Spinal cord (tissue), 10 donors: ENCODE measurements around the gene ANKRD49. TPM values are rescaled to one million over a fixed set of nuclear protein-coding genes. Genes with fewer than 3 reads are reported as not detected.

Experiments
- DNase-seq, 6 donors: peaks; one replicate each; pipeline versions ENCODE4 v3.0.0 to v3.0.0-alpha.2; 2013 to 2015; ENCODE audit warnings: low spot score in 6 of 6, low read depth in 4 of 6
- H3K27ac ChIP-seq: one replicate; pipeline ENCODE4 v1.5.1; 2013; ENCODE audit warnings: low read depth, low read length, control low read depth
- H3K27me3 ChIP-seq: one replicate; pipeline ENCODE4 v1.6.1; 2013; ENCODE audit warnings: low read length; ENCODE audit not compliant: control insufficient read depth, insufficient read depth
- H3K36me3 ChIP-seq: one replicate; pipeline ENCODE4 v1.6.1; 2013; ENCODE audit warnings: low read length; ENCODE audit not compliant: control insufficient read depth, insufficient read depth
- H3K4me1 ChIP-seq: one replicate; pipeline ENCODE4 v1.6.1; 2013; ENCODE audit warnings: low read length; ENCODE audit not compliant: control insufficient read depth, insufficient read depth
- H3K4me3 ChIP-seq: one replicate; pipeline ENCODE4 v1.5.1; 2013; ENCODE audit warnings: low read depth, low read length, control low read depth
- H3K9me3 ChIP-seq: one replicate; pipeline ENCODE4 v1.6.1; 2013; ENCODE audit warnings: low read length; ENCODE audit not compliant: control insufficient read depth, insufficient read depth
- WGBS: methylation state at CpG from one replicate; pipeline ENCODE4 v1.1.5; 2013; ENCODE audit warnings: missing lambda C conversion rate; ENCODE audit not compliant: insufficient coverage; 5-methylcytosine and 5-hydroxymethylcytosine counted together
- polyA plus RNA-seq, 2 donors: library from polyadenylated mRNA; unstranded; fragments of 120-200 nt; gene quantifications; one replicate each; pipeline ENCODE4 v1.2.1, GENCODE V29; 2013; ENCODE audit not compliant: insufficient read length in 2 of 2
- total RNA-seq, 2 donors: library from RNA; depleted of rRNA in 1 of 2; stranded (reverse); fragments of 120-200 nt in 1 of 2; fragments of >200 nt in 1 of 2; gene quantifications; one replicate each; pipeline versions ENCODE4 v1.2.3 to v1.2.4, GENCODE V29; 2013 to 2014
- donor health status: healthy.

Gene ANKRD49
- total and polyA plus RNA-seq, 4 donors, result 11.2 to 21.5 (median 16.1) TPM

DNA sequence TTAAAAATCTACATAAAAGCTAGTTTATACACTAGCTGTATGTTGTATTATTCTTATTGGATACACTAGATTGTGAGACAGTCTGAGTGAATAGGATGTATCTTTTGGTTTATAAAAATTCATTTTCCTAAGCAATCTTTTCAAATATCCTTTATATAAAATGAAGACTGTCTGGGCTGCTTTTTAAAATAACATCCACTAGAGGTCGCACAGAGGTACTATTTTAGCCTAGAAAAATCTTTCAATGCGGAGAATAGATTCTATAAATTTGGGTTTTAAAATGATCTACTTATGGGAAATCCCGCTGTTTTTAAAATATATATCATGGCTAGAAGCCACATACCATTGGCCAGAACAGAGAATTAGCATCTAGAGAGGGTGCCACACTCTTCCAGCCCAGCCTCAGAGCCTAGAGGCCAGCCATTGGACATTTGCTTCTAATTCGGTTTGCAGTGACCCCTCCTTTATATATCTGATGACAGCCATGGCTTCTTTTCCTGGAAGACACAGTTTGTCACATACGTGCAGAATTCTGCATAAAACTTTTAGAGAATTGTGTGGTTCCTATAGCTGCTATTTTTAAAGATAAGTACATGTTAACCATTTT lies 25.8 kb downstream of the ANKRD49 start:
- no peaks in the 10 kb centered on the region for H3K27me3 ChIP-seq
- no peaks in the 10 kb centered on the region for H3K9me3 ChIP-seq
- WGBS, result 40% methylated on average over 1 of the region's 5 CpGs
- H3K36me3 ChIP-seq, result no peaks in the 10 kb centered on the region
- no peaks in the 10 kb centered on the region for H3K4me1 ChIP-seq
- peak in 5 of 6 donors; percentile 30 to 89 (median 42) for DNase-seq
- no peak overlapping the region for H3K27ac ChIP-seq
- H3K4me3 ChIP-seq, result no peak overlapping the region

DNA sequence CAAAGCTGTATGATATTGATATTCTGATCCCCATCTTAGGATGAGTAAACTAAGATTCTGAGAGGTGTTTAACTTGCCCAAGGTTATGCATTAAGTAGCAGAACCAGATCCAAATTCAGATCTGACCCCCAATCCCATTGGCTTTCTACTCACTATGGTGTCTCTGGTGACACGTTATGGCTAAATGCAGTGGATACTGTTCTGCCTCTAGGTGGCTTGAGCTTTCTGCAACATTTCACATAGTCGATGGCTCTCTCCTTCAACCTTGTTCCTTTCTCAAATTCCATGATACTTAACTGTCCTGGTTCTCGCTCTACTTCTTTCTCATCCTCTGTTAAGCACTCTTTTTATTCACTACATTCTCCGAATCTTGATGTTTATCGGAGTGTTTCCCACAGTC lies 27.9 kb downstream of the ANKRD49 start:
- no peak overlapping the region for H3K4me3 ChIP-seq
- H3K4me1 ChIP-seq, result no peaks in the 10 kb centered on the region
- H3K27me3 ChIP-seq, result no peaks in the 10 kb centered on the region
- H3K9me3 ChIP-seq, result no peaks in the 10 kb centered on the region
- WGBS, result 73% methylated on average over 5 of the region's 5 CpGs
- H3K27ac ChIP-seq, result no peak overlapping the region
- H3K36me3 ChIP-seq, result no peaks in the 10 kb centered on the region
- no peak for DNase-seq

DNA sequence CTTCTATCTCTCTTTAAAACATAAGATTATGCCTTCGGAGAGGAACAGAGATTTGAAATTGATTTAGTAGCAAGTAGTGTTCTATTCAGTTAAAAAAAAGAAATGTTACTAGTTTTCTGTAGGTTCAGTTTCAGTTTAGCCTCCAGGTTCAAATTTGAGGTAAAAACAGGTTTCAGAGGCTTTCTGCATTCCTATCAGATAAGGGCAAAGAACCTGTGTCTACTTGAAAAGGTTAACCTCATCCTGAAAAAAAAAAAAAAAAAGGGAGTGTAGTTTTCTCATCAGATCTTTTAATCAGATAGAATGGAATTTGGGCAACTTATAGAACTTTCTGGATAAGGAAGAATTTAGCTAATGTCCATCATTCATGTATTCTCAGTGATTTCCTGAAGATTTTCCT lies 30.6 kb downstream of the ANKRD49 start:
- Histone ChIP-seq H3K9me3 (no peaks in the 10 kb centered on the region), H3K36me3 (no peaks in the 10 kb centered on the region), H3K27me3 (no peaks in the 10 kb centered on the region), H3K27ac (no peak overlapping the region), H3K4me3 (no peak overlapping the region), H3K4me1 (no peaks in the 10 kb centered on the region)
- DNase-seq, result no peak
- WGBS, result no CpG with 5 or more reads among the region's 1 CpG

DNA sequence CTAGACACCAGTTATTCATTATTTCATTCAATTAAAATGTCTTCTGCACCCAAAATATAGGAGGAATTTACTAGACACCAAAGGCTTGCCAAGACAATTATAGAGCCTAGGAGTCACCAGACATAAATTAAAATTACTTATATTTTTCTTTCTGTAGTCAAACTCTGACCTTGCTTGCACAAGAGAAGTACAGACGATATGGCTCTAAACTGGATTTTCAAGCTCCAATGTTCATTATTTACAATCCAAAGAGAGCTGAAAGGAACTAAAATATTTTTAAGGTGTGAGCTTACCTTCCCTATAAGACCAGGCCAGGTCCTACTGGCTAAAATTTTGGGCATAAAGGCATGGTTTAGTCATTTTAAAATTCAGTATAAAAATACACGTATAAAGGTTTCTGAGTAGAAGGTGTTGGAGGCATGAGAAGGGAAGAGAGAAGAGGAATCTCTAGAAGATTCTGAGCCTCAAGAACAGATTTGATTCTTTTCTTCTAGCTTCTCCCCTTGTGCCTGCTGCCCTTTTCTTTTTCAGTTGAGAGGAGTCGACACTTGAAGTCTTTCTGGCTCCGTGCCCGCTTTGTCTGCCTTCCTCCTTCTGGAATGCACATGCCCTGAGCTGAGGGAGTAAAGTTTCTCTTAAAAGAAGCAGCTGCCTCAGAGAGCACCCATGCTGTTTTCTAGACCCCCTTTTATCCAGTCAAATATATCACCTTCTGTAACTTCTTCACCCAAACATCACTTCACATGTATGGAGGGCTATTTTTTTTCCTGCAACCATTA lies 32.0 kb downstream of the ANKRD49 start:
- Histone ChIP-seq H3K9me3 (no peaks in the 10 kb centered on the region), H3K27ac (no peak overlapping the region), H3K36me3 (no peaks in the 10 kb centered on the region), H3K27me3 (no peaks in the 10 kb centered on the region), H3K4me3 (no peak overlapping the region), H3K4me1 (no peaks in the 10 kb centered on the region)
- DNase-seq, result peak in 2 of 6 donors; percentile 83 to 84
- no CpG with 5 or more reads among the region's 5 CpGs for WGBS

DNA sequence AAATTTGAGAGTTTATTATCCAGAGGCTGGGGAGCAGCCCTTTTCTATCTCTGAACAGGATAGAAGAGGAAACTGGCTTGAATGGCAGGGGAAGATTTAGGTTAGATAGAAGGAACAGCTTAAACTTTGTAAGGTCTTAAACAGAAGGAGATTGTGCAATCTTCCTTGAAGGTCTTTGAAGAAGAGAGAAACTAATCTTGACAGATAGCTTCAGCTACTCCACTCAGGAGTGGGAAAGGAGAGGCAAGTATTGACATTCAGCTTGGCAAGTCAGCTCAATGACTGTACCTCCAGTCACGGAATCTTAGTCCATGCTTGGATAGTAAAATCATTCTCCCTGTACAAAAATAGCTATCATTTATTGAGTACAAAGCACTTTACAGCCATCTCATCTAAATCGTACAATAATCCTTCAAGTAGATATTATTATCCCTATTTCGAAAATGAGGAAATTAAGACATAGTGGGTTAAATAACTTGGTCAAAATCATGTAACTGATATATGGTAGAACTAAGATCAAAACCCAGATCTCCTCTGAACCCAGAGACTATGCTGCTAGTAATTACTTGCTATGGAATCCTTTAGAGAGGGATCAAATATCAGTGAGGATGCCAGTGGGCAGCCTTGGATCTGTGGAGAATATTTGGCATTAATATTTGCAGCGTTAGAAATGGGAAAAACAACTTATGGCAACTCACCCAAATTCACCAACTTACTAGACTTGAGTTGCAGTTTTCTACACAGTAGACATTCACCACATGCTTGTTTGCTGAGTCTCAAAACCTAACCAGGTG lies 33.1 kb downstream of the ANKRD49 start:
- no peaks in the 10 kb centered on the region for H3K4me1 ChIP-seq
- no peaks in the 10 kb centered on the region for H3K36me3 ChIP-seq
- DNase-seq, result peak in 1 of 6 donors; percentile 12
- WGBS, result no CpG with 5 or more reads among the region's 4 CpGs
- H3K27ac ChIP-seq, result no peak overlapping the region
- no peak overlapping the region for H3K4me3 ChIP-seq
- H3K9me3 ChIP-seq, result no peaks in the 10 kb centered on the region
- no peaks in the 10 kb centered on the region for H3K27me3 ChIP-seq

DNA sequence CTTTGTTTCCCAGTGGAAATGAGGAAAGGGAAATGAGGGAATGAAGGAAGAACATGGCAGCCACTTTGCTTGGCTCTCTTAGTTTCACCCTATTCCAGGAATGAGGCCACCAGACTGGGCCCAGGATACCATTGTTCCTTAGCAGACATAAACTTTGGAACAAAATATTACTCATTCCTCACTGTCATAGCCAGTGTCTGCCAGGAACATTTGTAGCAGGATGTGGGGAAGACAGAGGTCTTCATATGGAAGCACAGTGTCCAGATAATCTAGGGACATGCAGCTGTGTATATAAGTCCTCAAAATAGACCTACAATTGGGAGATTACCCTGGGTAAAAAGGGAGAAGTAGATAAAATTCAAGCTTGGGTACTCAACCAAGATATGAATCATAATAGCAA lies 34.8 kb downstream of the ANKRD49 start:
- no peaks in the 10 kb centered on the region for H3K36me3 ChIP-seq
- no peak overlapping the region for H3K27ac ChIP-seq
- no peaks in the 10 kb centered on the region for H3K4me1 ChIP-seq
- no peak overlapping the region for H3K4me3 ChIP-seq
- H3K9me3 ChIP-seq, result no peaks in the 10 kb centered on the region
- DNase-seq, result no peak
- H3K27me3 ChIP-seq, result no peaks in the 10 kb centered on the region

DNA sequence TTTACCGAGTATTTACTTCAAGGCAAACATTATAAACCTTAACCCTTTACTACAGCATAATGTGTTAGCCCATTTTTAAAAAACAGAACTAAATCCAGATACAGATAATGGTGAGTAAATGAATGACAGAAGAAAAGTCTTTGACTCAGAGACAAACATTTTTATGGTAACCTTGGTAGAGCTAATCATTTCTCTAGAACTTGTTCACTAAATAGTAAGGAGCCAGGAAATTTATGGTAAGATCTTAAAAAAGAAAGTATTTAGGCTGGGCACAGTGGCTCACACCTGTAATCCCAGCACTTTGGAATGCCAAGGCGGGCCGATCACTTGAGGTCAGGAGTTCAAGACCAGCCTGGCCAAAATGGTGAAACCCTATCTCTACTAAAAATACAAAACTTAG lies 38.4 kb downstream of the ANKRD49 start:
- Histone ChIP-seq H3K27me3 (no peaks in the 10 kb centered on the region), H3K27ac (no peak overlapping the region), H3K4me3 (no peak overlapping the region), H3K4me1 (no peaks in the 10 kb centered on the region), H3K9me3 (no peaks in the 10 kb centered on the region), H3K36me3 (no peaks in the 10 kb centered on the region)
- 100% methylated on average over 2 of the region's 3 CpGs for WGBS
- DNase-seq, result no peak

DNA sequence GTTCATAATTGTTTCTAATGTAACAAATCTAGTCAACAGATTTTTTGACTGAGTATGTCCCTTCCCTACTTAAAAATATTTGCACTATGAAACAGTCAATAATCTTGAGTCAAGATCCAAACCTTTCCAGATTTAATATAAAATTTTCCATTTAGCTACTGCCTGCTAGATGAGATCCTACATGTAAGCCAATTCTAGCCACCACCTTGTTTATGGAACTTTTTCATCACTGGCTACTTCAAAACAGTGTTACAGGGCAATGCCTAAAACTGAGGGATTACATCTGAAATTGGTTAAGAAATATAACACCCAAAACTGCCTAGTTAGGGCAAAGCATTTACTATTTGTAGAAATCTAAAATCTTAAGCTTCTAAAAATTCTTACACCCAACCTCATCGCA lies 39.4 kb downstream of the ANKRD49 start:
- Histone ChIP-seq H3K4me3 (no peak overlapping the region), H3K4me1 (no peaks in the 10 kb centered on the region), H3K36me3 (no peaks in the 10 kb centered on the region), H3K27me3 (no peaks in the 10 kb centered on the region), H3K9me3 (no peaks in the 10 kb centered on the region), H3K27ac (no peak overlapping the region)
- no peak for DNase-seq
- WGBS, result no CpG with 5 or more reads among the region's 1 CpG

DNA sequence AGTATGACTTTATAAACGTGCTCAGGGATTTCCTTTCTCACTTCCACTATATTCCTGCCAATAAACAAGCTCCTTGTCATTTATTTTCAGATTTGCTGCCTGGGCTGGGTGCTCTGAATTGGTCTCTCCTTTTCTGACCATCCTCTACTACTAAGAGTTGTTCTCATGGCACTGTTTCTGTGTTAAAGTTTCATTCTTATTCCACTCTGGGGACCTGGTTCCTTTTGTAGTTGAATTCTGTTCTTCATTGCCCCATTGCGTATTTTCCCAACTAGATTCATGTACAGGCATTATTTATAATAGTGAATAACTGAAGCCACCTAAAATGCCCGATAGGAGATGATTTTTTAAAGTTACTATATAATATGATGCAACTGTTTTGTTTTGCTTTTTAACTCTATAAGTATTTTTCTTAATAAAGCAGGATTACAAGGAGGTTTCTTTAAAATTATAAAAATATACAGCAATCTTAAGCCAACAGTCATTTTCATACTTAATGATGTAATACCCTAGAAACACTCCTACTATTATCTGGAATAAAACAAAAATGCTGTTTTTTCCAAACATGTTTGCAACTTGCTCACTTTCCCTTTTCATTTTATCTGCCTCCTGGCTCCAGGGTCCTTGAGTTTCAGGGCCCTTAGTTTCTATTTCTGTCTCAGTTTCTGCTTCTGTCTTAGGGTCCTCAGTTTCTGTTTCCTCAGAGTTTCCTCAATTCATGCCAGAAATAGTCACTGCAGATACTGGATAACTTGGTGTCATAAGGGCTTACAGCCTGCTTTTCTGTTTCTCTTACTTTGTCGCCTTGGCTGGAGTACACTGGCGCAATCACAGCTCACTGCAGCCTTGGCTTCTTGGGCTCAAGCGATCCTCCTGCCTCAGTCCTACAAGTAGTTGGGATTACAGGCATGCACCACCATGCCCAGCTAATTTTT lies 40.2 kb downstream of the ANKRD49 start:
- no peaks in the 10 kb centered on the region for H3K4me1 ChIP-seq
- no peaks in the 10 kb centered on the region for H3K9me3 ChIP-seq
- WGBS, result 100% methylated on average over 2 of the region's 6 CpGs
- H3K27me3 ChIP-seq, result no peaks in the 10 kb centered on the region
- DNase-seq, result no peak
- H3K36me3 ChIP-seq, result no peaks in the 10 kb centered on the region
- no peak overlapping the region for H3K27ac ChIP-seq
- no peak overlapping the region for H3K4me3 ChIP-seq
